BE2C (cell line): Measurements from ENCODE around the gene HIC1.

ENCODE experiments used
- DNase-seq: peaks from one replicate; pipeline ENCODE4 v3.0.0-alpha.2; 2020
- H3K27me3 ChIP-seq: fragments of 250-450 bp; sonication (Bioruptor Pico); 2 replicates; pipeline ENCODE4 v1.5.1; 2020; ENCODE audit warnings: mild to moderate bottlenecking
- H3K36me3 ChIP-seq: fragments of 250-450 bp; sonication (Bioruptor Pico); 2 replicates; pipeline ENCODE4 v1.5.1; 2020; ENCODE audit warnings: mild to moderate bottlenecking
- H3K4me1 ChIP-seq: fragments of 250-450 bp; sonication (Bioruptor Pico); 2 replicates; pipeline ENCODE4 v1.5.1; 2020
- H3K4me3 ChIP-seq: 2 replicates; pipeline ENCODE4 v1.5.1; 2011; ENCODE audit warnings: low read depth, low read length
- H3K9me3 ChIP-seq: fragments of 250-450 bp; sonication (Bioruptor Pico); 2 replicates; pipeline ENCODE4 v1.5.1; 2020
- CTCF ChIP-seq: IDR thresholded peaks from 2 replicates; pipeline ENCODE4 v1.5.1; 2012; ENCODE audit warnings: mild to moderate bottlenecking, low read depth, low read length

HIC1 gene

GRCh38 chr17:2035541-2036488 is 19.1 kb upstream of the HIC1 start:
- H3K9me3 ChIP-seq: no peaks in the 10 kb centered on the region
- no peaks in the 10 kb centered on the region for H3K36me3 ChIP-seq
- no peaks in the 10 kb centered on the region for H3K4me1 ChIP-seq
- DNase-seq: no peak
- no peak overlapping the region for H3K4me3 ChIP-seq
- TF ChIP-seq CTCF: no peak
- H3K27me3 ChIP-seq: no peaks in the 10 kb centered on the region

GRCh38 chr17:2037155-2037554 is 17.7 kb upstream of the HIC1 start:
- TF ChIP-seq CTCF: no peak
- no peaks in the 10 kb centered on the region for H3K9me3 ChIP-seq
- no peaks in the 10 kb centered on the region for H3K36me3 ChIP-seq
- no peaks in the 10 kb centered on the region for H3K27me3 ChIP-seq
- no peak overlapping the region for H3K4me3 ChIP-seq
- DNase-seq: no peak
- H3K4me1 ChIP-seq: no peaks in the 10 kb centered on the region

GRCh38 chr17:2040219-2040827 is 14.6 kb upstream of the HIC1 start:
- TF ChIP-seq CTCF: no peak
- Histone ChIP-seq H3K9me3 (no peaks in the 10 kb centered on the region), H3K4me3 (no peak overlapping the region), H3K27me3 (no peaks in the 10 kb centered on the region), H3K4me1 (no peaks in the 10 kb centered on the region), H3K36me3 (no peaks in the 10 kb centered on the region)
- DNase-seq: no peak

- no peak for DNase-seq
- H3K27me3 ChIP-seq: no peaks in the 10 kb centered on the region
- no peaks in the 10 kb centered on the region for H3K4me1 ChIP-seq
- no peak for TF ChIP-seq CTCF
- no peaks in the 10 kb centered on the region for H3K36me3 ChIP-seq
- peak overlapping the region; percentile 75 for H3K4me3 ChIP-seq
- no peaks in the 10 kb centered on the region for H3K9me3 ChIP-seq
Measured at GRCh38 chr17:2040942-2041560, 13.9 kb upstream of the HIC1 start.

- no peaks in the 10 kb centered on the region for H3K27me3 ChIP-seq
- DNase-seq: peak; percentile 92
- H3K4me1 ChIP-seq: no peaks in the 10 kb centered on the region
- no peaks in the 10 kb centered on the region for H3K9me3 ChIP-seq
- no peaks in the 10 kb centered on the region for H3K36me3 ChIP-seq
- peak; percentile 37 for TF ChIP-seq CTCF
- H3K4me3 ChIP-seq: peak within 1 kb of the TSS; percentile 75
Measured at GRCh38 chr17:2041561-2042389, 13.1 kb upstream of the HIC1 start, which contains the start of gene OVCA2. Gene OVCA2 (plus strand): TSS chr17:2042022. CDS start chr17:2042048, 26 bp downstream.
